T-helper 1 cell (primary cell): ENCODE results near the gene CLASP1.
"Not testable (repeated sequence)": the region's sequence is repeated elsewhere in the genome, so short reads cannot be mapped to it uniquely, and the experiment has no call there.

Experiments
- DNase-seq, 5 donors: peaks; one replicate each; pipeline ENCODE4 v3.0.0-alpha.2; 2012 to 2020
- total RNA-seq, 4 donors: gene quantifications; one replicate each; lab custom pipeline; 2026; lab: John Stamatoyannopoulos, UW

Gene CLASP1
- 106 to 147 (median 120) reads per million in 4 donors for total RNA-seq

- DNase-seq = peak in 1 of 5 donors; percentile 94
Measured at GRCh38 chr2:121649149-121649595, at the start of gene CLASP1. Gene CLASP1, minus strand, starts transcription at chr2:121649462. Its CDS starts 43,567 bp downstream, at chr2:121605895.

- DNase-seq = peak in 1 of 5 donors; percentile 63
Measured at GRCh38 chr2:121698318-121698930, 49.2 kb upstream of the CLASP1 start.

- DNase-seq = no peak
Measured at GRCh38 chr2:121697108-121697631, 47.9 kb upstream of the CLASP1 start.

GRCh38 chr2:121696410-121696930 lies 47.2 kb upstream of the CLASP1 start:
- DNase-seq = no peak

GRCh38 chr2:121695171-121695451 lies 45.8 kb upstream of the CLASP1 start:
- no peak for DNase-seq

- DNase-seq = no peak
Measured at GRCh38 chr2:121694398-121695170, 45.3 kb upstream of the CLASP1 start.

- not testable (repeated sequence) for DNase-seq
Measured at GRCh38 chr2:121690572-121690971, 41.3 kb upstream of the CLASP1 start.

- DNase-seq = no peak
Measured at GRCh38 chr2:121690095-121690494, 40.8 kb upstream of the CLASP1 start.

- DNase-seq = no peak
Measured at GRCh38 chr2:121689356-121689755, 40.1 kb upstream of the CLASP1 start.

GRCh38 chr2:121688820-121689219 lies 39.6 kb upstream of the CLASP1 start:
- no peak for DNase-seq

GRCh38 chr2:121686902-121687301 lies 37.6 kb upstream of the CLASP1 start:
- DNase-seq = no peak

GRCh38 chr2:121686218-121686617 lies 37.0 kb upstream of the CLASP1 start:
- no peak for DNase-seq

GRCh38 chr2:121682396-121683298 lies 33.4 kb upstream of the CLASP1 start:
- DNase-seq = no peak

GRCh38 chr2:121677855-121678254 lies 28.6 kb upstream of the CLASP1 start:
- DNase-seq = no peak

GRCh38 chr2:121671621-121672020 lies 22.4 kb upstream of the CLASP1 start:
- DNase-seq = not testable (repeated sequence)

- no peak for DNase-seq
Measured at GRCh38 chr2:121670181-121670580, 20.9 kb upstream of the CLASP1 start.

- no peak for DNase-seq
Measured at GRCh38 chr2:121667618-121668017, 18.4 kb upstream of the CLASP1 start.

- DNase-seq = no peak
Measured at GRCh38 chr2:121666042-121666441, 16.8 kb upstream of the CLASP1 start.

- DNase-seq = no peak
Measured at GRCh38 chr2:121665504-121665903, 16.2 kb upstream of the CLASP1 start.

GRCh38 chr2:121664713-121665112 lies 15.5 kb upstream of the CLASP1 start:
- no peak for DNase-seq

- no peak for DNase-seq
Measured at GRCh38 chr2:121664086-121664485, 14.8 kb upstream of the CLASP1 start.

- DNase-seq = no peak
Measured at GRCh38 chr2:121663434-121663833, 14.2 kb upstream of the CLASP1 start.

- DNase-seq = no peak
Measured at GRCh38 chr2:121662656-121663055, 13.4 kb upstream of the CLASP1 start.
